CD8-positive, alpha-beta memory T cell (primary cell): ENCODE data around the gene ZBTB7A. TPM values are rescaled to one million over a fixed set of nuclear protein-coding genes. Genes with fewer than 3 reads are reported as not detected.

Experiments used
- CTCF ChIA-PET: fragments of 350-600 bp; sonication (Branson Sonifier 250); formaldehyde crosslinking; loops from one replicate; lab custom pipeline; 2021; ENCODE audit warnings: antibody characterized with exemption; lab: Charles Lee
- POLR2A ChIA-PET: fragments of 350-600 bp; sonication (Branson Sonifier 250); formaldehyde crosslinking; loops from one replicate; lab custom pipeline; 2021; ENCODE audit warnings: antibody characterized with exemption; lab: Charles Lee
- DNase-seq, 5 donors: peaks; one replicate each; pipeline versions ENCODE4 v3.0.0 to v3.0.0-alpha.2; 2020 to 2022; ENCODE audit warnings: mixed read lengths in 1 of 5
- H3K27ac ChIP-seq: one replicate; pipeline ENCODE4 v1.7.0; 2013; ENCODE audit warnings: low read depth, mild to moderate bottlenecking, low read length, moderate library complexity
- H3K27me3 ChIP-seq: 2 replicates; pipeline ENCODE4 v1.7.0; 2013; ENCODE audit warnings: low read length, mild to moderate bottlenecking; ENCODE audit not compliant: insufficient read depth, poor library complexity, severe bottlenecking
- H3K36me3 ChIP-seq: 2 replicates; pipeline ENCODE4 v1.7.0; 2013; ENCODE audit warnings: mild to moderate bottlenecking, low read length, moderate library complexity; ENCODE audit not compliant: insufficient read depth
- H3K4me1 ChIP-seq: 2 replicates; pipeline ENCODE4 v1.7.0; 2013; ENCODE audit warnings: mild to moderate bottlenecking, low read length, moderate library complexity; ENCODE audit not compliant: insufficient read depth
- H3K4me3 ChIP-seq: 2 replicates; pipeline ENCODE4 v1.7.0; 2013; ENCODE audit warnings: mild to moderate bottlenecking, low read length
- H3K9me3 ChIP-seq: 2 replicates; pipeline ENCODE4 v1.7.0; 2013; ENCODE audit warnings: mild to moderate bottlenecking, low read length
- H3K27ac Mint-ChIP-seq, 8 donors: one replicate each; pipeline ENCODE4 v1.8.0; 2020 to 2021; ENCODE audit warnings: mixed read lengths in 8 of 8, mild to moderate bottlenecking in 6 of 8, inconsistent platforms in 3 of 8, moderate library complexity in 3 of 8
- H3K27me3 Mint-ChIP-seq, 2 donors: one replicate each; pipeline ENCODE4 v1.8.0; 2020 to 2021; ENCODE audit warnings: mixed read lengths in 2 of 2, mild to moderate bottlenecking in 1 of 2, moderate library complexity in 1 of 2
- H3K36me3 Mint-ChIP-seq, 3 donors: one replicate each; pipeline ENCODE4 v1.8.0; 2020 to 2021; ENCODE audit warnings: mixed read lengths in 3 of 3, inconsistent platforms in 1 of 3, mild to moderate bottlenecking in 1 of 3
- H3K4me1 Mint-ChIP-seq, 3 donors: one replicate each; pipeline ENCODE4 v1.8.0; 2020 to 2021; ENCODE audit warnings: mixed read lengths in 3 of 3, inconsistent platforms in 1 of 3, mild to moderate bottlenecking in 1 of 3
- H3K4me3 Mint-ChIP-seq, 7 donors: one replicate each; pipeline ENCODE4 v1.8.0; 2020 to 2021; ENCODE audit warnings: mixed read lengths in 7 of 7, mild to moderate bottlenecking in 6 of 7, moderate library complexity in 4 of 7, inconsistent platforms in 2 of 7
- H3K9me3 Mint-ChIP-seq, 5 donors: one replicate each; pipeline ENCODE4 v1.8.0; 2020 to 2022; ENCODE audit warnings: mixed read lengths in 5 of 5, mild to moderate bottlenecking in 3 of 5, moderate library complexity in 2 of 5, inconsistent platforms in 1 of 5
- polyA plus RNA-seq: library from polyadenylated mRNA; unstranded; fragments of 300-500 nt; fragmentation: Illumina TruSeq; gene quantifications from one replicate; pipeline ENCODE4 v1.2.3, GENCODE V29; 2021
- total RNA-seq, 2 experiments: library from RNA; stranded (reverse); gene quantifications; one replicate each; pipeline ENCODE4 v1.2.3, GENCODE V29; 2021

The ZBTB7A gene
- total and polyA plus RNA-seq, 3 experiments from 2014 or later = 44.1 to 86.1 (median 46.8) TPM

- Histone ChIP-seq H3K36me3 (no peaks in the 10 kb centered on the region), H3K27ac (no peak overlapping the region), H3K4me1 (no peaks in the 10 kb centered on the region), H3K9me3 (no peaks in the 10 kb centered on the region), H3K4me3 (no peak overlapping the region), H3K27me3 (no peaks in the 10 kb centered on the region)
- DNase-seq = no peak
- ChIA-PET POLR2A (no interaction called here), CTCF (no interaction called here)
- Mint-ChIP-seq H3K27ac (no peak overlapping the region), H3K36me3 (peaks cover 3 to 49% (median 3%) of the 10 kb centered on the region in 3 donors), H3K4me1 (peaks cover 0 to 27% (median 5%) of the 10 kb centered on the region in 3 donors), H3K27me3 (no peaks in the 10 kb centered on the region), H3K4me3 (no peak overlapping the region), H3K9me3 (peaks cover 0 to 3% (median 0%) of the 10 kb centered on the region in 5 donors)
Measured at GRCh38 chr19:4018140-4018613, 48.5 kb downstream of the ZBTB7A start.

GRCh38 chr19:4016903-4017638 lies 49.6 kb downstream of the ZBTB7A start:
- H3K27ac ChIP-seq = no peak overlapping the region
- Mint-ChIP-seq H3K4me3 (peak overlapping the region in 2 of 7 donors; percentile 9 to 20), H3K9me3 (peaks cover 0 to 2% (median 0%) of the 10 kb centered on the region in 5 donors), H3K36me3 (peaks cover 2 to 58% (median 2%) of the 10 kb centered on the region in 3 donors), H3K4me1 (peaks cover 4 to 38% (median 11%) of the 10 kb centered on the region in 3 donors), H3K27ac (peak overlapping the region in 3 of 8 donors; percentile 32 to 47 (median 36)), H3K27me3 (no peaks in the 10 kb centered on the region)
- ChIA-PET POLR2A (no interaction called here), CTCF (no interaction called here)
- H3K4me1 ChIP-seq = no peaks in the 10 kb centered on the region
- no peaks in the 10 kb centered on the region for H3K27me3 ChIP-seq
- H3K4me3 ChIP-seq = no peak overlapping the region
- no peaks in the 10 kb centered on the region for H3K36me3 ChIP-seq
- no peaks in the 10 kb centered on the region for H3K9me3 ChIP-seq
- DNase-seq = no peak

- Mint-ChIP-seq H3K36me3 (peaks cover 0 to 55% (median 0%) of the 10 kb centered on the region in 3 donors), H3K9me3 (no peaks in the 10 kb centered on the region), H3K27ac (peak overlapping the region in 2 of 8 donors; percentile 21 to 27), H3K27me3 (no peaks in the 10 kb centered on the region), H3K4me1 (peaks cover 4 to 38% (median 11%) of the 10 kb centered on the region in 3 donors), H3K4me3 (peak overlapping the region in 2 of 7 donors; percentile 9 to 20)
- no peak for DNase-seq
- H3K4me3 ChIP-seq = no peak overlapping the region
- H3K4me1 ChIP-seq = peaks cover under 1% of the 10 kb centered on the region
- H3K36me3 ChIP-seq = no peaks in the 10 kb centered on the region
- CTCF ChIA-PET = no interaction called here
- no peaks in the 10 kb centered on the region for H3K27me3 ChIP-seq
- no peaks in the 10 kb centered on the region for H3K9me3 ChIP-seq
- POLR2A ChIA-PET = no interaction called here
- H3K27ac ChIP-seq = no peak overlapping the region
Measured at GRCh38 chr19:4016486-4016885, 50.2 kb downstream of the ZBTB7A start.

GRCh38 chr19:4015705-4016402 lies 50.8 kb downstream of the ZBTB7A start:
- H3K4me3 ChIP-seq = no peak overlapping the region
- no peak overlapping the region for H3K27ac ChIP-seq
- DNase-seq = no peak
- POLR2A ChIA-PET = interaction anchor here (0.6 kb wide), 1 partner anchor 901 kb away, joined by 3 read pairs; no protein-coding TSS in a partner anchor
- no peaks in the 10 kb centered on the region for H3K36me3 ChIP-seq
- Mint-ChIP-seq H3K4me3 (no peak overlapping the region), H3K4me1 (peaks cover 4 to 44% (median 15%) of the 10 kb centered on the region in 3 donors), H3K36me3 (peaks cover 0 to 57% (median 0%) of the 10 kb centered on the region in 3 donors), H3K27me3 (no peaks in the 10 kb centered on the region), H3K27ac (peak overlapping the region in 1 of 8 donors; percentile 27), H3K9me3 (no peaks in the 10 kb centered on the region)
- H3K27me3 ChIP-seq = no peaks in the 10 kb centered on the region
- peaks cover 6% of the 10 kb centered on the region for H3K4me1 ChIP-seq
- H3K9me3 ChIP-seq = no peaks in the 10 kb centered on the region
- CTCF ChIA-PET = no interaction called here

GRCh38 chr19:4014541-4015491 lies 51.9 kb downstream of the ZBTB7A start:
- CTCF ChIA-PET = no interaction called here
- peak in 3 of 5 donors; percentile 21 to 41 (median 31) for DNase-seq
- no peak overlapping the region for H3K4me3 Mint-ChIP-seq
- Histone ChIP-seq H3K36me3 (no peaks in the 10 kb centered on the region), H3K27ac (no peak overlapping the region), H3K4me1 (peaks cover 8% of the 10 kb centered on the region), H3K4me3 (no peak overlapping the region), H3K9me3 (no peaks in the 10 kb centered on the region), H3K27me3 (no peaks in the 10 kb centered on the region)
- H3K4me1 Mint-ChIP-seq = peaks cover 5 to 49% (median 15%) of the 10 kb centered on the region in 3 donors
- POLR2A ChIA-PET = interaction anchor here (0.6 kb wide), 1 partner anchor 902 kb away, joined by 3 read pairs; no protein-coding TSS in a partner anchor
- peaks cover 0 to 53% (median 0%) of the 10 kb centered on the region in 3 donors for H3K36me3 Mint-ChIP-seq
- H3K27ac Mint-ChIP-seq = peak overlapping the region in 1 of 8 donors; percentile 91
- no peaks in the 10 kb centered on the region for H3K27me3 Mint-ChIP-seq
- no peaks in the 10 kb centered on the region for H3K9me3 Mint-ChIP-seq

GRCh38 chr19:4013886-4014540 lies 52.7 kb downstream of the ZBTB7A start:
- Mint-ChIP-seq H3K4me1 (peaks cover 13 to 57% (median 22%) of the 10 kb centered on the region in 3 donors), H3K9me3 (no peaks in the 10 kb centered on the region), H3K27me3 (no peaks in the 10 kb centered on the region), H3K27ac (peak overlapping the region in 1 of 8 donors; percentile 91), H3K36me3 (peaks cover 0 to 53% (median 0%) of the 10 kb centered on the region in 3 donors), H3K4me3 (no peak overlapping the region)
- ChIA-PET POLR2A (no interaction called here), CTCF (no interaction called here)
- Histone ChIP-seq H3K36me3 (no peaks in the 10 kb centered on the region), H3K27me3 (no peaks in the 10 kb centered on the region), H3K4me1 (peaks cover 13% of the 10 kb centered on the region), H3K9me3 (no peaks in the 10 kb centered on the region), H3K27ac (no peak overlapping the region), H3K4me3 (no peak overlapping the region)
- DNase-seq = no peak

GRCh38 chr19:4012975-4013634 lies 53.6 kb downstream of the ZBTB7A start:
- Mint-ChIP-seq H3K27ac (no peak overlapping the region), H3K27me3 (no peaks in the 10 kb centered on the region), H3K36me3 (peaks cover 0 to 48% (median 0%) of the 10 kb centered on the region in 3 donors), H3K9me3 (no peaks in the 10 kb centered on the region), H3K4me1 (peaks cover 20 to 59% (median 26%) of the 10 kb centered on the region in 3 donors), H3K4me3 (no peak overlapping the region)
- no peaks in the 10 kb centered on the region for H3K9me3 ChIP-seq
- no peak overlapping the region for H3K4me3 ChIP-seq
- DNase-seq = no peak
- H3K27ac ChIP-seq = no peak overlapping the region
- H3K36me3 ChIP-seq = no peaks in the 10 kb centered on the region
- peaks cover 22% of the 10 kb centered on the region for H3K4me1 ChIP-seq
- POLR2A ChIA-PET = no interaction called here
- CTCF ChIA-PET = no interaction called here
- H3K27me3 ChIP-seq = no peaks in the 10 kb centered on the region
